K562 (cell line): ENCODE measurements around the gene CNDP1. TPM values are rescaled to one million over a fixed set of nuclear protein-coding genes. Genes with fewer than 3 reads are reported as not detected.

ENCODE experiments used
- ARHGAP35 ChIP-seq: fragments of 450-650 bp; IDR thresholded peaks from 2 replicates; pipeline ENCODE4 v1.6.1; 2018; ENCODE audit not compliant: partially characterized antibody
- BRCA1 ChIP-seq, 2 experiments: fragments of 450-650 bp in 1 of 2; sonication (generic) in 1 of 2; formaldehyde crosslinking in 1 of 2; IDR thresholded peaks; 2 replicates each; pipeline versions ENCODE4 v1.5.0 to v1.6.1; 2017 to 2020; ENCODE audit warnings: mild to moderate bottlenecking in 1 of 2, missing genetic modification reagents in 1 of 2
- HES1 ChIP-seq: fragments of 450-650 bp; IDR thresholded peaks from 2 replicates; pipeline ENCODE4 v1.6.1; 2016; ENCODE audit warnings: low read depth, mild to moderate bottlenecking, moderate library complexity
- HMBOX1 ChIP-seq: sonication (generic); IDR thresholded peaks from 2 replicates; pipeline ENCODE4 v1.6.1; 2016
- OTX1 ChIP-seq: fragments of 450-650 bp; formaldehyde crosslinking; IDR thresholded peaks from 2 replicates; pipeline ENCODE4 v1.4.0; 2022; ENCODE audit warnings: mild to moderate bottlenecking
- POLR2H ChIP-seq: IDR thresholded peaks from 2 replicates; pipeline ENCODE4 v1.6.1; 2016; ENCODE audit warnings: missing genetic modification characterization, low read depth, mild to moderate bottlenecking, control low read depth, missing compliant biosample characterization, moderate library complexity
- polyA plus RNA-seq, 8 experiments: library from polyadenylated mRNA; depleted of rRNA in 4 of 8; stranded (reverse) in 5 of 8; unstranded in 3 of 8; fragments of >200 nt; fragmentation: Nextera tagmentation in 2 of 8; fragmentation: Illumina TruSeq in 1 of 8; extraction: Ambion mirVana in 2 of 8; extraction: Trizol in 1 of 8; gene quantifications; 2 replicates each; pipeline versions ENCODE4 v1.2.1 to v1.2.3, GENCODE V29; 2011 to 2014; ENCODE audit warnings: inconsistent platforms in 1 of 8, missing spikeins in 1 of 8
- total RNA-seq, 7 experiments: library from RNA; depleted of rRNA in 6 of 7; stranded (reverse); fragments of >200 nt in 6 of 7; fragmentation: Illumina TruSeq in 2 of 7; extraction: Trizol in 2 of 7; gene quantifications; 2 replicates each; pipeline versions ENCODE4 v1.2.1 to v1.2.3, GENCODE V29; 2011 to 2021; ENCODE audit warnings: low replicate concordance in 1 of 7
- TF ChIP-seq, protein P1 (sequence below): fragments of 250-450 bp; sonication (Bioruptor Pico); IDR thresholded peaks from 2 replicates; pipeline ENCODE4 v1.5.0; 2020; ENCODE audit warnings: mild to moderate bottlenecking, borderline replicate concordance

The CNDP1 gene
- total and polyA plus RNA-seq, 9 of the 15 experiments (the other 6 are each of a cell fraction or from before 2014, with no cell fraction given): not detected

DNA sequence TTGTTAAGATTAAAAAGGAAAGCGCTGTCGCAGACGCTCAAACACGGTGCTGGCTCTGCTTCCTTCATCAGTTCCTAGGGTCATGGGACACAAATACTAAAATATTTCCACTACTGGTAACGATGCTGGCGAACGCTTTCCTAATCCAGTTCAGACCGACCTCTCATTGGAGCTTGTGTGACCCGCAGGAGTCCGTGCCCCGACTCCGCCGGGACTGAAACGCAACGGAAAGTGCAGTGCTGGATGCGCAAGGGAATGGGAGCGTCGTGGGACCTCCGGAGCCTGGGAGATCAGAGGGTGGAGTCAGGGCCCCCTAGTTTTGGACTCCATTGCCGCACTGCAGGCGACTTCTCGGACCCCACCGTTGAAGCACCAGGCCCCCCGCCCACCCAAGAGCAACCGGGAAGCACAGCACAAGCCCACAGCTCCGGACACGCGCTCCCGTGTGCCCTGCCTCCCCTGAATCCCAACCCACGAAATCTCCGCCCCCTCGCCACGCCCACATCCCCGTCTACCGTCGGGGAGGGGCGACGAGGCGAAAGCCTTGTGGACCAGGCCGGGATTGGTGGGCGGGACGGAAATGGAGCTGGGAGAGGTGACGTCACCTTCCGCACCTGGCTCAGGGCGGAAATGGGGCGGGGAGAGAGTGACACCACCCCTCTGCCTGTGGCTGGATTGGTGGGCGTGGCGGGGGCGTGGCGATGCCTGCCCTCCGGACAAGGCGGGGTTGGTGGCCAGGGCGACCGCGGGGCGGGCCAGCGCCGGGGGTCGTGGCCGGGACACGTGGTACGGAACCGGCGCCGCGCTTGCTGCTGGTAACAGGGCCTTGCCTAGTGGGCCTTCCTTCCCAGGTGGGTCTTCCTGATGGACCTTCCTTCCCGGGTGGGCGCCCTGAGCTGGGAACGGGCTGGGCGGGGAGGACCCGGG, 38.5 kb upstream of the CNDP1 start, which contains the start of gene CNDP2 (continued):
- TF ChIP-seq POLR2H (tag) (no peak), OTX1 (CRISPR knock-in tag) (no peak), BRCA1 (IDR thresholded peaks at IDR 0.05) (no peak), BRCA1 (CRISPR knock-in tag; IDR thresholded peaks at IDR 0.05) (no peak), HMBOX1 (no peak), ARHGAP35 (no peak), HES1 (no peak)
- TF ChIP-seq, protein P1, sequence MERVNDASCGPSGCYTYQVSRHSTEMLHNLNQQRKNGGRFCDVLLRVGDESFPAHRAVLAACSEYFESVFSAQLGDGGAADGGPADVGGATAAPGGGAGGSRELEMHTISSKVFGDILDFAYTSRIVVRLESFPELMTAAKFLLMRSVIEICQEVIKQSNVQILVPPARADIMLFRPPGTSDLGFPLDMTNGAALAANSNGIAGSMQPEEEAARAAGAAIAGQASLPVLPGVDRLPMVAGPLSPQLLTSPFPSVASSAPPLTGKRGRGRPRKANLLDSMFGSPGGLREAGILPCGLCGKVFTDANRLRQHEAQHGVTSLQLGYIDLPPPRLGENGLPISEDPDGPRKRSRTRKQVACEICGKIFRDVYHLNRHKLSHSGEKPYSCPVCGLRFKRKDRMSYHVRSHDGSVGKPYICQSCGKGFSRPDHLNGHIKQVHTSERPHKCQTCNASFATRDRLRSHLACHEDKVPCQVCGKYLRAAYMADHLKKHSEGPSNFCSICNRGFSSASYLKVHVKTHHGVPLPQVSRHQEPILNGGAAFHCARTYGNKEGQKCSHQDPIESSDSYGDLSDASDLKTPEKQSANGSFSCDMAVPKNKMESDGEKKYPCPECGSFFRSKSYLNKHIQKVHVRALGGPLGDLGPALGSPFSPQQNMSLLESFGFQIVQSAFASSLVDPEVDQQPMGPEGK (CRISPR knock-in tag): no peak
- TF ChIP-seq, all 486 proteins: peak for 92
